HUES6 (cell line): ENCODE results near the gene ANK2.

Experiments used
- H3K27ac ChIP-seq: 2 replicates; pipeline ENCODE4 v1.7.0; 2013; ENCODE audit warnings: low read depth, mild to moderate bottlenecking, low read length, inconsistent platforms
- H3K27me3 ChIP-seq: 2 replicates; pipeline ENCODE4 v1.6.1; 2013; ENCODE audit warnings: low read length; ENCODE audit not compliant: control insufficient read depth, insufficient read depth
- H3K36me3 ChIP-seq: 2 replicates; pipeline ENCODE4 v1.6.1; 2013; ENCODE audit warnings: low read length; ENCODE audit not compliant: control insufficient read depth, insufficient read depth
- H3K4me1 ChIP-seq: 2 replicates; pipeline ENCODE4 v1.6.1; 2013; ENCODE audit warnings: low read length; ENCODE audit not compliant: control insufficient read depth, insufficient read depth
- H3K4me3 ChIP-seq: 2 replicates; pipeline ENCODE4 v1.5.1; 2013; ENCODE audit warnings: low read depth, low read length
- H3K9ac ChIP-seq: one replicate; pipeline ENCODE4 v1.6.1; 2013; ENCODE audit warnings: mild to moderate bottlenecking, low read length
- H3K9me3 ChIP-seq: 2 replicates; pipeline ENCODE4 v1.6.1; 2013; ENCODE audit warnings: low read depth, low read length; ENCODE audit not compliant: control insufficient read depth, insufficient read depth

ANK2 gene

GRCh38 chr4:113117358-113117702, 67.9 kb downstream of the ANK2 start:
- Histone ChIP-seq H3K9ac (no peak overlapping the region), H3K4me3 (no peak overlapping the region), H3K27me3 (no peaks in the 10 kb centered on the region), H3K9me3 (no peaks in the 10 kb centered on the region), H3K36me3 (no peaks in the 10 kb centered on the region), H3K27ac (no peak overlapping the region), H3K4me1 (peaks cover 11% of the 10 kb centered on the region)

- no peak overlapping the region for H3K9ac ChIP-seq
- no peak overlapping the region for H3K27ac ChIP-seq
- H3K9me3 ChIP-seq: no peaks in the 10 kb centered on the region
- H3K36me3 ChIP-seq: no peaks in the 10 kb centered on the region
- no peaks in the 10 kb centered on the region for H3K27me3 ChIP-seq
- H3K4me3 ChIP-seq: no peak overlapping the region
- H3K4me1 ChIP-seq: no peaks in the 10 kb centered on the region
Measured at GRCh38 chr4:113122066-113122465, 72.6 kb downstream of the ANK2 start.

GRCh38 chr4:113125418-113125817, 76.0 kb downstream of the ANK2 start:
- Histone ChIP-seq H3K4me1 (no peaks in the 10 kb centered on the region), H3K4me3 (no peak overlapping the region), H3K27ac (no peak overlapping the region), H3K9me3 (no peaks in the 10 kb centered on the region), H3K9ac (no peak overlapping the region), H3K36me3 (no peaks in the 10 kb centered on the region), H3K27me3 (no peaks in the 10 kb centered on the region)

GRCh38 chr4:113131136-113131535, 81.7 kb downstream of the ANK2 start:
- Histone ChIP-seq H3K36me3 (no peaks in the 10 kb centered on the region), H3K9me3 (no peaks in the 10 kb centered on the region), H3K27ac (no peak overlapping the region), H3K9ac (no peak overlapping the region), H3K4me3 (no peak overlapping the region), H3K27me3 (no peaks in the 10 kb centered on the region), H3K4me1 (no peaks in the 10 kb centered on the region)

GRCh38 chr4:113131621-113132020, 82.2 kb downstream of the ANK2 start:
- Histone ChIP-seq H3K4me1 (no peaks in the 10 kb centered on the region), H3K27me3 (no peaks in the 10 kb centered on the region), H3K9ac (no peak overlapping the region), H3K36me3 (no peaks in the 10 kb centered on the region), H3K4me3 (no peak overlapping the region), H3K9me3 (no peaks in the 10 kb centered on the region), H3K27ac (no peak overlapping the region)

- no peaks in the 10 kb centered on the region for H3K36me3 ChIP-seq
- no peaks in the 10 kb centered on the region for H3K9me3 ChIP-seq
- no peak overlapping the region for H3K27ac ChIP-seq
- no peak overlapping the region for H3K9ac ChIP-seq
- H3K27me3 ChIP-seq: no peaks in the 10 kb centered on the region
- H3K4me3 ChIP-seq: no peak overlapping the region
- H3K4me1 ChIP-seq: peaks cover 26% of the 10 kb centered on the region
Measured at GRCh38 chr4:113141901-113142346, 92.5 kb downstream of the ANK2 start.

- H3K4me3 ChIP-seq: no peak overlapping the region
- peaks cover 26% of the 10 kb centered on the region for H3K4me1 ChIP-seq
- H3K27ac ChIP-seq: no peak overlapping the region
- H3K9me3 ChIP-seq: no peaks in the 10 kb centered on the region
- no peaks in the 10 kb centered on the region for H3K36me3 ChIP-seq
- H3K9ac ChIP-seq: no peak overlapping the region
- H3K27me3 ChIP-seq: no peaks in the 10 kb centered on the region
Measured at GRCh38 chr4:113142351-113142750, 92.9 kb downstream of the ANK2 start.

GRCh38 chr4:113144091-113144490, 94.6 kb downstream of the ANK2 start:
- Histone ChIP-seq H3K27me3 (no peaks in the 10 kb centered on the region), H3K27ac (peak overlapping the region; percentile 37; the same call in 1 of the 2 replicates), H3K9ac (no peak overlapping the region), H3K9me3 (no peaks in the 10 kb centered on the region), H3K4me3 (no peak overlapping the region), H3K36me3 (no peaks in the 10 kb centered on the region), H3K4me1 (peaks cover 35% of the 10 kb centered on the region)

- Histone ChIP-seq H3K4me3 (no peak overlapping the region), H3K9me3 (no peaks in the 10 kb centered on the region), H3K27me3 (no peaks in the 10 kb centered on the region), H3K4me1 (peaks cover 35% of the 10 kb centered on the region), H3K36me3 (no peaks in the 10 kb centered on the region), H3K9ac (no peak overlapping the region), H3K27ac (no peak overlapping the region)
Measured at GRCh38 chr4:113145147-113145518, 95.7 kb downstream of the ANK2 start.

- H3K27ac ChIP-seq: no peak overlapping the region; the same call in 1 of the 2 replicates
- no peaks in the 10 kb centered on the region for H3K36me3 ChIP-seq
- H3K9ac ChIP-seq: no peak overlapping the region
- peak overlapping the region; percentile 4; the same call in 1 of the 2 replicates for H3K4me3 ChIP-seq
- no peaks in the 10 kb centered on the region for H3K27me3 ChIP-seq
- peaks cover 35% of the 10 kb centered on the region for H3K4me1 ChIP-seq
- no peaks in the 10 kb centered on the region for H3K9me3 ChIP-seq
Measured at GRCh38 chr4:113145519-113146291, 96.3 kb downstream of the ANK2 start.

GRCh38 chr4:113146876-113147358, 97.5 kb downstream of the ANK2 start:
- H3K27me3 ChIP-seq: no peaks in the 10 kb centered on the region
- no peak overlapping the region for H3K9ac ChIP-seq
- peaks cover 35% of the 10 kb centered on the region for H3K4me1 ChIP-seq
- H3K4me3 ChIP-seq: no peak overlapping the region
- no peak overlapping the region for H3K27ac ChIP-seq
- no peaks in the 10 kb centered on the region for H3K9me3 ChIP-seq
- no peaks in the 10 kb centered on the region for H3K36me3 ChIP-seq
